GM23338 (cell line): ENCODE measurements around the gene BMPER. TPM values are rescaled to one million over a fixed set of nuclear protein-coding genes. Genes with fewer than 3 reads are reported as not detected.

Experiments
- ATAC-seq: fragments of 200-7000 bp; cut with Tn5 transposase; 3 replicates; pipeline ENCODE4 v1.9.1; 2020
- DNase-seq: peaks from one replicate; pipeline ENCODE4 v3.0.0-alpha.2; 2015; ENCODE audit warnings: low spot score
- H2AFZ ChIP-seq: fragments of 200-600 bp; sonication (generic); 2 replicates; pipeline ENCODE4 v1.8.0; 2016; ENCODE audit warnings: antibody characterized with exemption, mild to moderate bottlenecking, moderate library complexity
- H3F3A ChIP-seq: fragments of 200-600 bp; sonication (generic); replicated peaks from 2 replicates; pipeline ENCODE4 v1.8.0; 2017; ENCODE audit warnings: antibody characterized with exemption, mixed run types, low read depth
- H3K27ac ChIP-seq: fragments of 200-600 bp; sonication (generic); 2 replicates; pipeline ENCODE4 v1.6.1; 2016; ENCODE audit warnings: low read depth
- H3K27me3 ChIP-seq: fragments of 200-600 bp; sonication (generic); 2 replicates; pipeline ENCODE4 v1.8.0; 2016; ENCODE audit warnings: mild to moderate bottlenecking, mixed run types, moderate library complexity; ENCODE audit not compliant: insufficient read depth
- H3K36me3 ChIP-seq: fragments of 200-600 bp; sonication (generic); 2 replicates; pipeline ENCODE4 v1.8.0; 2016; ENCODE audit warnings: mild to moderate bottlenecking; ENCODE audit not compliant: insufficient read depth
- H3K4me1 ChIP-seq: fragments of 200-600 bp; sonication (generic); 2 replicates; pipeline ENCODE4 v1.8.0; 2016; ENCODE audit warnings: mild to moderate bottlenecking, moderate library complexity; ENCODE audit not compliant: insufficient read depth
- H3K4me2 ChIP-seq: fragments of 200-600 bp; sonication (generic); 2 replicates; pipeline ENCODE4 v1.7.1; 2017; ENCODE audit warnings: mixed run types
- H3K4me3 ChIP-seq: fragments of 200-600 bp; sonication (generic); 2 replicates; pipeline ENCODE4 v1.6.1; 2016; ENCODE audit warnings: mixed run types
- H3K79me2 ChIP-seq: fragments of 200-600 bp; sonication (generic); replicated peaks from 2 replicates; pipeline ENCODE4 v1.8.0; 2017; ENCODE audit warnings: mild to moderate bottlenecking; ENCODE audit not compliant: insufficient read depth
- H3K9me2 ChIP-seq: fragments of 200-600 bp; sonication (generic); 2 replicates; pipeline ENCODE4 v1.8.0; 2017; ENCODE audit not compliant: insufficient read depth
- H4K20me1 ChIP-seq: fragments of 200-600 bp; sonication (generic); replicated peaks from 2 replicates; pipeline ENCODE4 v1.8.0; 2017; ENCODE audit warnings: mild to moderate bottlenecking; ENCODE audit not compliant: insufficient read depth
- H3K27ac Mint-ChIP-seq: 2 replicates; pipeline ENCODE4 v1.8.0; 2020; ENCODE audit warnings: inconsistent platforms, mild to moderate bottlenecking, moderate library complexity, mixed read lengths
- H3K27me3 Mint-ChIP-seq: 3 replicates; pipeline ENCODE4 v1.8.0; 2022; ENCODE audit warnings: low read depth, mild to moderate bottlenecking, moderate library complexity, mixed read lengths, inconsistent platforms; ENCODE audit not compliant: insufficient read depth, poor library complexity
- H3K36me3 Mint-ChIP-seq: 3 replicates; pipeline ENCODE4 v1.8.0; 2021; ENCODE audit warnings: low read depth, mild to moderate bottlenecking, inconsistent platforms, moderate library complexity, mixed read lengths
- H3K4me1 Mint-ChIP-seq: 3 replicates; pipeline ENCODE4 v1.8.0; 2020; ENCODE audit warnings: mild to moderate bottlenecking, inconsistent platforms, mixed read lengths
- H3K4me3 Mint-ChIP-seq: 3 replicates; pipeline ENCODE4 v1.8.0; 2021; ENCODE audit warnings: moderate library complexity, mild to moderate bottlenecking, inconsistent platforms, mixed read lengths
- H3K9me3 Mint-ChIP-seq: 3 replicates; pipeline ENCODE4 v1.8.0; 2020; ENCODE audit warnings: moderate library complexity, mild to moderate bottlenecking, inconsistent platforms, mixed read lengths
- CREB1 ChIP-seq: fragments of 250-450 bp; sonication (Bioruptor Pico); IDR thresholded peaks from 2 replicates; pipeline ENCODE4 v1.5.0; 2020; ENCODE audit warnings: low read depth, mild to moderate bottlenecking, moderate library complexity
- CTCF ChIP-seq, 2 experiments: fragments of 200-600 bp in 1 of 2; sonication (generic) in 1 of 2; conservative IDR thresholded peaks; 2 replicates each; pipeline versions ENCODE4 v1.5.1 to v1.6.1; 2016 to 2017; ENCODE audit warnings: antibody characterized with exemption in 2 of 2, low read depth in 2 of 2, mild to moderate bottlenecking in 2 of 2, moderate library complexity in 1 of 2
- ETS1 ChIP-seq: IDR thresholded peaks from 2 replicates; pipeline ENCODE4 v1.6.1; 2016; ENCODE audit warnings: antibody characterized with exemption
- EZH2 ChIP-seq: fragments of 200-600 bp; sonication (generic); IDR thresholded peaks from one replicate; pipeline ENCODE4 v1.8.0; 2017; ENCODE audit warnings: antibody characterized with exemption, mild to moderate bottlenecking, low read depth; ENCODE audit not compliant: unreplicated experiment
- EZH2phosphoT487 ChIP-seq: fragments of 200-600 bp; sonication (generic); IDR thresholded peaks from one replicate; pipeline ENCODE4 v1.8.1; 2018; ENCODE audit warnings: antibody characterized with exemption; ENCODE audit not compliant: unreplicated experiment
- JUNB ChIP-seq: IDR thresholded peaks from one replicate; pipeline ENCODE4 v1.6.1; 2016; ENCODE audit warnings: antibody characterized with exemption; ENCODE audit not compliant: unreplicated experiment
- NANOG ChIP-seq: IDR thresholded peaks from 2 replicates; pipeline ENCODE4 v1.6.1; 2016; ENCODE audit warnings: antibody characterized with exemption, borderline replicate concordance
- REST ChIP-seq: IDR thresholded peaks from one replicate; pipeline ENCODE4 v1.6.1; 2018; ENCODE audit warnings: antibody characterized with exemption; ENCODE audit not compliant: unreplicated experiment
- STAT1 ChIP-seq: IDR thresholded peaks from one replicate; pipeline ENCODE4 v1.6.1; 2016; ENCODE audit warnings: antibody characterized with exemption; ENCODE audit not compliant: unreplicated experiment
- ZNF114 ChIP-seq: fragments of 250-450 bp; sonication (Bioruptor Pico); IDR thresholded peaks from 2 replicates; pipeline ENCODE4 v1.5.0; 2020; ENCODE audit warnings: mild to moderate bottlenecking, moderate library complexity
- ZNF331 ChIP-seq: fragments of 250-450 bp; sonication (Bioruptor Pico); IDR thresholded peaks from 2 replicates; pipeline ENCODE4 v1.5.0; 2020; ENCODE audit warnings: low read depth, mild to moderate bottlenecking, moderate library complexity
- ZNF462 ChIP-seq: fragments of 250-450 bp; sonication (Bioruptor Pico); IDR thresholded peaks from 2 replicates; pipeline ENCODE4 v1.5.0; 2020; ENCODE audit warnings: mild to moderate bottlenecking, moderate library complexity
- polyA plus RNA-seq: library from polyadenylated mRNA; unstranded; fragments of >200 nt; fragmentation: Nextera tagmentation; extraction: Ambion mirVana; gene quantifications from 2 replicates; pipeline ENCODE4 v1.2.1, GENCODE V29; 2016
- total RNA-seq: library from RNA; depleted of rRNA; stranded (reverse); fragments of >200 nt; shearing (Covaris generic); gene quantifications from 2 replicates; pipeline ENCODE4 v1.2.3, GENCODE V29; 2014

The BMPER gene
- total and polyA plus RNA-seq, 2 experiments from 2014 or later = 0.53 to 1.4 TPM

GRCh38 chr7:34011696-34012095 is 106.4 kb downstream of the BMPER start:
- H3K4me1 ChIP-seq = peaks cover 11% of the 10 kb centered on the region; the same call in 1 of the 2 replicates
- Mint-ChIP-seq H3K27ac (0 out of 2 replicates have a peak overlapping the region, but pooled peaks have one; percentile 7), H3K36me3 (no peaks in the 10 kb centered on the region), H3K27me3 (no peaks in the 10 kb centered on the region), H3K4me3 (no peak overlapping the region), H3K9me3 (no peaks in the 10 kb centered on the region), H3K4me1 (peaks cover 3% of the 10 kb centered on the region; the same call in 2 of the 3 replicates)
- H3K27me3 ChIP-seq = no peaks in the 10 kb centered on the region
- 0 out of 2 replicates have a peak, but pooled peaks cover 1% of the 10 kb centered on the region for H3K9me2 ChIP-seq
- no peak overlapping the region for H2AFZ ChIP-seq
- no peaks in the 10 kb centered on the region for H3K36me3 ChIP-seq
- TF ChIP-seq JUNB = no peak
- TF ChIP-seq ETS1 = no peak
- no peak for TF ChIP-seq NANOG
- no peak for TF ChIP-seq REST
- TF ChIP-seq CTCF (conservative IDR thresholded peaks at IDR 0.05; ENCODE audit: low read depth in 2 of 2) = no peak
- no peak for TF ChIP-seq CREB1 (CRISPR knock-in tag)
- no peak for TF ChIP-seq EZH2phosphoT487
- TF ChIP-seq ZNF331 (CRISPR knock-in tag) = no peak
- TF ChIP-seq STAT1 = no peak
- no peak for TF ChIP-seq ZNF462 (CRISPR knock-in tag)
- no peak for TF ChIP-seq ZNF114 (CRISPR knock-in tag)
- no peak for TF ChIP-seq EZH2
- no peaks in the 10 kb centered on the region for H3F3A ChIP-seq
- no peaks in the 10 kb centered on the region for H4K20me1 ChIP-seq
- no peak for ATAC-seq
- no peak overlapping the region for H3K27ac ChIP-seq
- no peak overlapping the region for H3K4me3 ChIP-seq
- no peaks in the 10 kb centered on the region for H3K79me2 ChIP-seq
- H3K4me2 ChIP-seq = no peak overlapping the region
- DNase-seq = peak; percentile 7
